Fibroblast of lung (primary cell): ENCODE data around the gene CSN3.

Source experiments
- CTCF ChIP-seq, 2 donors: IDR thresholded peaks in 1 of 2; conservative IDR thresholded peaks in 1 of 2; 1 replicate in 1 of 2; 2 replicates in 1 of 2; pipeline ENCODE4 v1.5.1; 2011 to 2012; ENCODE audit warnings: low read length in 2 of 2, control low read depth in 1 of 2, inconsistent platforms in 1 of 2, low read depth in 1 of 2, mild to moderate bottlenecking in 1 of 2
- EZH2 ChIP-seq: IDR thresholded peaks from 2 replicates; pipeline ENCODE4 v1.5.1; 2012; ENCODE audit warnings: low read length, control low read depth, mild to moderate bottlenecking; ENCODE audit errors: missing control alignments

GRCh38 chr4:70236125-70236524, 6.3 kb upstream of the CSN3 start:
- TF ChIP-seq CTCF (conservative IDR thresholded peaks at IDR 0.05 in 1 of 2, IDR thresholded peaks at IDR 0.05 in 1 of 2; ENCODE audit: low read depth in 1 of 2, low read length in 2 of 2) = no peak
- no peak for TF ChIP-seq EZH2
